ENCODE data around the gene SLC47A1.

DNA sequence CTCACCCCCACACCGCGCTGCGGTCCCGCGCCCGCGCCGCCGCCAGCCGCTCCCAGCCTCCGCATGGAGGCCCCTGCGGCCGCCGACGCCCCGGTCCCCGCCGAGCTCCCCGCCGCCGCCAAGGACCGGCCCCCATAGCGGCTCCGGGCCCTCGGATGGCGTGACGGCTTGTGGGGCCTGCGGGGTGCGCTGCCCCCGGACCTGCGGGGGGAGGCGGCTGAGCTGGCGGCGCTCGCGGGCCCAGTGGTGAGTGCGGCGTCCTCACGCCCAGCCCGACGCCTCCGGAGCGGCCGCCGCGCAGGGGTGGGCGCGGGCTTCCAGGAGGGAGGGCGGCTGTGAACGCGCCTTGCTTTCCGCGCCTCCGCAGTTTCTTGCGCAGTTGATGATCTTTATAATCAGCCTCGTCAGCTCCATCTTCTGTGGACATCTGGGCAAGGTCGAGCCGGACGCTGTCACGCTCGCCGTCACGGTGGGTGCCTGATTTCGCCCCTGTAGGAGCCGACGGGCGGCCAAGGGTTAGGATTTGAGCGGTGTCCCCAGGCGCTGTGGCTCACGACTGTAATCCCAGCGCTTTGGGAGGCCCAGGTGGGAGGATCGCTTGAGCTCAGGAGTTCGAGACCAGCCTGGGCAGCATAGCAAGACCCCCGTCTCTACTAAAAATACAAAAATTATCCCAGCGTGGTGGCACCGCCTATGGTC is 46.4 kb downstream of the SLC47A1 start:
- TF ChIP-seq, protein P1, sequence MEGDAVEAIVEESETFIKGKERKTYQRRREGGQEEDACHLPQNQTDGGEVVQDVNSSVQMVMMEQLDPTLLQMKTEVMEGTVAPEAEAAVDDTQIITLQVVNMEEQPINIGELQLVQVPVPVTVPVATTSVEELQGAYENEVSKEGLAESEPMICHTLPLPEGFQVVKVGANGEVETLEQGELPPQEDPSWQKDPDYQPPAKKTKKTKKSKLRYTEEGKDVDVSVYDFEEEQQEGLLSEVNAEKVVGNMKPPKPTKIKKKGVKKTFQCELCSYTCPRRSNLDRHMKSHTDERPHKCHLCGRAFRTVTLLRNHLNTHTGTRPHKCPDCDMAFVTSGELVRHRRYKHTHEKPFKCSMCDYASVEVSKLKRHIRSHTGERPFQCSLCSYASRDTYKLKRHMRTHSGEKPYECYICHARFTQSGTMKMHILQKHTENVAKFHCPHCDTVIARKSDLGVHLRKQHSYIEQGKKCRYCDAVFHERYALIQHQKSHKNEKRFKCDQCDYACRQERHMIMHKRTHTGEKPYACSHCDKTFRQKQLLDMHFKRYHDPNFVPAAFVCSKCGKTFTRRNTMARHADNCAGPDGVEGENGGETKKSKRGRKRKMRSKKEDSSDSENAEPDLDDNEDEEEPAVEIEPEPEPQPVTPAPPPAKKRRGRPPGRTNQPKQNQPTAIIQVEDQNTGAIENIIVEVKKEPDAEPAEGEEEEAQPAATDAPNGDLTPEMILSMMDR (IDR thresholded peaks at IDR 0.05) = peak in 1 of 4 experiments; percentile 6
- TF ChIP-seq POLR2A (IDR thresholded peaks at IDR 0.05) = peak in 1 of 2 donors; percentile 44
